HG02759 (cell line): Measurements from ENCODE around the gene GATA1.
"Not testable (repeated sequence)": the region's sequence is repeated elsewhere in the genome, so short reads cannot be mapped to it uniquely, and the experiment has no call there.

ENCODE experiments used
- ATAC-seq: cut with Tn5 transposase; IDR thresholded peaks from one replicate; pipeline ENCODE4 v1.9.1; 2021; ENCODE audit warnings: mild to moderate bottlenecking, moderate library complexity; ENCODE audit not compliant: unreplicated experiment

The GATA1 gene

GRCh38 chrX:48806081-48806480, 19.7 kb downstream of the GATA1 start:
- ATAC-seq = no peak

DNA sequence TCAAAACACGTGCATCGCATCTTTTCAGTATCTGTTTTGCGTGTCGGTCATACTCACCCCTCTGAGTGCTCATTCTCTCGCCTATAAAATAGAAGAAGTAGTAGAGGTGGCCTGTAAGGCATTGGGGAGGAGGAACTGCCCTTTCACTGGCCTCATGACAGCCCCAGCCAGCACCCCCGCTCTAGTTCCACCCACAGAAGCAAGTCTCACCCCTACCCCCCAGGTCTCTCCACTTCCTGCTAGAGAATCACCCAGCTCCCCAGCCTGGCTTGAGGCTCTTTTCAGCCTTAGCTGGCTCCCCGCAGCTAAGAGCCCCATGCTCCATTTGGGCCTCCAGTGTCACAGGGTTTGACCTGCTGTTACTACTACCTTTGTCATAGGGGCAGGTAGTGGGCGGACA, 27.3 kb downstream of the GATA1 start:
- no peak for ATAC-seq

DNA sequence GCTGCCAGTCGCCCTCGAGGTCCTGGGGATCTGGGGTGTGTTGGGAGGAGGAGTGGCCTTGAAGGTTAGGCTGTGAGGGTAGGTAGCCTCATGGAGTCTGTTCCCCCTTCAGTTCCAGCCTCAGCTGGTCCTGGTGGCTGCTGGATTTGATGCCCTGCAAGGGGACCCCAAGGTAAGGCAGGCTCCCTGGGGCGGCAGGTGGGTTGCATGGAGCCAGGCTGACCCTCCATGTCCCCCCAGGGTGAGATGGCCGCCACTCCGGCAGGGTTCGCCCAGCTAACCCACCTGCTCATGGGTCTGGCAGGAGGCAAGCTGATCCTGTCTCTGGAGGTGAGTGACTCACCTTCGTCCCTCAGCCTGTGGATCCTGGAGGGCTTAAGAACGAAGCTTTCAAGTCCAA, 28.3 kb downstream of the GATA1 start:
- no peak for ATAC-seq

- ATAC-seq = no peak
These were observed 28.9 kb downstream of the GATA1 start for GRCh38 chrX:48815266-48815665.

GRCh38 chrX:48816014-48816810, 29.8 kb downstream of the GATA1 start:
- ATAC-seq = no peak

DNA sequence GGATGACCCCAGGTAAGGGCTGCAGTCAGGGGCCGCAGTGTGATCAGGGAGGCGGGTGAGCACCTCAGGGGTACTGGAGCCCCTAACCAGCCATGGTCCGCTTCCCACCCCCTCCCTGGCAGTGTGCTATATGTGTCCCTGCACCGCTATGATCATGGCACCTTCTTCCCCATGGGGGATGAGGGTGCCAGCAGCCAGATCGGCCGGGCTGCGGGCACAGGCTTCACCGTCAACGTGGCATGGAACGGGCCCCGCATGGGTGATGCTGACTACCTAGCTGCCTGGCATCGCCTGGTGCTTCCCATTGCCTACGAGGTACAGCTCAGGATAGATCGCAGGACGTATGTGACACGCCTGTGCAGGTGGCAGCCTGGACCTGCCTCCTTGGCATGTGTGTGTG, 31.7 kb downstream of the GATA1 start:
- no peak for ATAC-seq

DNA sequence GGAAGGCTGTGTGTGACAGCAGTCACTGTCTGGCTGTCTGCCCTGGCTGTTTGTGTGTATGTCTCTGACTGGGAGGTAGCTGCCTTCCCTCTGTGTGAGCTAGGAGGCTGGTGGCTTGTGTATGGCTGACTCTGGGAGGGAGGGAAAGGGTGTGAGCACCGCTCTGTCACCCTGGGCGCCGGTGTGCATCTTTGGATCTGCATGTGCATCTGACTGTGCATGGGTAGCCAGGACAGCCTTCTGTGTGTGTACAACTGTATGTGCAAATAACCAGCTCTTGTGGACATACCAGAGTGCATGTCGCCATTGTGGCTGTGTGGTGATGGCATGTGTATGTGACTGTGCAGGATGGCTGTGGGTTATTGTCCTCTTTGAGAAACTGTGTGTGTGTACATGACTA, 32.5 kb downstream of the GATA1 start:
- no peak for ATAC-seq

GRCh38 chrX:48819394-48819793, 33.0 kb downstream of the GATA1 start:
- not testable (repeated sequence) for ATAC-seq

DNA sequence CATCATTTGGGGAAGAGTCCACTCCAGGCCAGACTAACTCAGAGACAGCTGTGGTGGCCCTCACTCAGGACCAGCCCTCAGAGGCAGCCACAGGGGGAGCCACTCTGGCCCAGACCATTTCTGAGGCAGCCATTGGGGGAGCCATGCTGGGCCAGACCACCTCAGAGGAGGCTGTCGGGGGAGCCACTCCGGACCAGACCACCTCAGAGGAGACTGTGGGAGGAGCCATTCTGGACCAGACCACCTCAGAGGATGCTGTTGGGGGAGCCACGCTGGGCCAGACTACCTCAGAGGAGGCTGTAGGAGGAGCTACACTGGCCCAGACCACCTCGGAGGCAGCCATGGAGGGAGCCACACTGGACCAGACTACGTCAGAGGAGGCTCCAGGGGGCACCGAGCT, 36.7 kb downstream of the GATA1 start:
- no peak for ATAC-seq

GRCh38 chrX:48824066-48824465, 37.7 kb downstream of the GATA1 start:
- ATAC-seq = no peak

- ATAC-seq = no peak
These were observed 39.9 kb downstream of the GATA1 start, which contains the start of gene ERAS for GRCh38 chrX:48826135-48826875. Gene ERAS, plus strand, starts transcription at chrX:48826513. Its CDS starts 2,611 bp downstream, at chrX:48829124.

GRCh38 chrX:48826876-48827653, 40.7 kb downstream of the GATA1 start:
- ATAC-seq = no peak

DNA sequence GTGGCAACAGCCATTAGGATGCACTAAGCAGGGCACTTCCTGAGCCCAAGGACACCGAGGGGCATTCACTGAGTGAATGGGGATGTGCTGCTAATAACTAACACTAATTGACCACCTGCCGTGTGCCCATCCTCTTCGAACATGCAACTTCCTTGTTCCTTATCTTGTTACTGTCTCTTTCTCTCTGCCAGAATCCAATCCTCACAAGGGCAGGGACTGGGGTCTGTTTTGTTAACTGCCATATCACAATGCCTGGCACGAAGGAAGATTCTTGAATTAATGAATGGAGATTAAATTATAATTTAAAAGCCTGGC, 41.2 kb downstream of the GATA1 start:
- ATAC-seq = no peak

DNA sequence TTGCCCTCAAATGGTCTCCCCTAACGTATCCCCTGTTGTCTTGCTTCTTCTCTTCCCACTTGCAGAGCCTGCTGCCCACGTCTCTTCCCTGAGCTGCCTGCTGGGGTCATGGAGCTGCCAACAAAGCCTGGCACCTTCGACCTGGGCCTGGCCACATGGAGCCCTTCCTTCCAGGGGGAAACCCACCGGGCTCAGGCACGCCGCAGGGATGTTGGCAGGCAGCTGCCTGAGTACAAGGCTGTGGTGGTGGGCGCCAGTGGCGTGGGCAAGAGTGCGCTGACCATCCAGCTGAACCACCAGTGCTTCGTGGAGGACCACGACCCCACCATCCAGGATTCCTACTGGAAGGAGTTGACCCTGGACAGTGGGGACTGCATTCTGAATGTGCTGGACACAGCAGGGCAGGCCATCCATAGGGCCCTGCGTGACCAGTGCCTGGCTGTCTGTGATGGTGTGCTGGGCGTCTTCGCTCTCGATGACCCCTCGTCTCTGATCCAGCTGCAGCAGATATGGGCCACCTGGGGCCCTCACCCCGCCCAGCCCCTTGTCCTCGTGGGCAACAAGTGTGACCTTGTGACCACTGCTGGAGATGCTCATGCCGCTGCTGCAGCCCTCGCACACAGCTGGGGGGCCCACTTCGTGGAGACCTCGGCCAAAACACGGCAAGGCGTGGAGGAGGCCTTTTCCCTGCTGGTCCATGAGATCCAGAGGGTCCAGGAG, 42.8 kb downstream of the GATA1 start:
- ATAC-seq = no peak

DNA sequence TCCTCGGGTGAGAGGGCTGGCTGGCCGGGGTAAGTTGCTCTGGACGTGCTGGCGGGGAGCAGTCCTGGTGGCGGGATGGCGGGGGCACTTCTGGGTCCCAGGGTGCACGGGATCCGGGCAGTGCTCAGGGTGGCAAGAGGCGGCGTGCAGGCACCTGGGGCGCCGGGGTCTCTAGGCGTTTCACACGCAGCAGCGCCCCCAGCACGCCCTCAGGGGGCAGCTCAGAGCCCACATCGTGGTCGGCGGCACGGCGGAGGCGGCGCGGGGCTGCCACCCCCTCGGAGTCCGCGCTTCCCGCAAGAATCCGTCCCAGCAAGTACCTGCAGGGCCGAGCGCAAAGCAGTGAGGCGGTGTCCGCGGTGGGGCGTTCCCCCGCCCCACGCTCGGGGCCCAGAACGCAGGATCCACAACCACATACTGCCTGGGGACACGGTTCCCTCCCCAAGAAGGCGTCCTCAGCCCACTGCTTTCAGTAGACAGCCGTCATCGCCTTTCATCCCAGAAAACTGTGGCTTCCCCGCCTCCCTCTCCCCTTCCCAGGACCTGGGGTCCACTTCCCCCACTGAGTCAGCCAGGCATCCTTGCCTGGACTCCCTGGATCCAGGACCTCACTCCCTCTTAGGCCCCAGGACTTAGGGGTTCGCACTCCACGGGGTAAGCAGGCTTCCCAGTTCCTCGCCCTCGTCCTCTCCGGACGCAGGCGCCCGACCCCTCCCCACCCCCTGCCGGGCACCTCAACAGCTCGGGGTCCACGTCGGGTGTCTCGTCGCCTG, 44.9 kb downstream of the GATA1 start:
- ATAC-seq = no peak

DNA sequence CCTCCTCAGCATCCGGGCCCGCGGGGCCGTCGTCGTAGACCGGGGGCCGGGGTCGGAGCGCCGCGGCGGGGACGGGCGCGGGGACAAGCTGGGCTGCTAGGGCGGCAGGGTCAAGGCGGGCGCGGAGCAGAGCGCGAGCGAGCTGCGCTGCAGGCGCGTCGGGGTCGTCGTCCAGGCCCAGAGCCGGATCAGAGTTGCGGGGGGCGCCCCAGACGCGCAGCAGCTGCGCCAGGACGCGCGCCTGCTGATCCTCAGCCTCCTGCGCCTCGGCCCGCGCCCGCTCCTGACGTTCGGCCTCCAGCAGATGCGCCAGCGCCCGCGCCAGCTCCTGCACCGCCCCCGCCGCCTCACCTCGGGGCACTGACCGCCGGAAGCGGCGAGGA, 45.5 kb downstream of the GATA1 start:
- no peak for ATAC-seq

DNA sequence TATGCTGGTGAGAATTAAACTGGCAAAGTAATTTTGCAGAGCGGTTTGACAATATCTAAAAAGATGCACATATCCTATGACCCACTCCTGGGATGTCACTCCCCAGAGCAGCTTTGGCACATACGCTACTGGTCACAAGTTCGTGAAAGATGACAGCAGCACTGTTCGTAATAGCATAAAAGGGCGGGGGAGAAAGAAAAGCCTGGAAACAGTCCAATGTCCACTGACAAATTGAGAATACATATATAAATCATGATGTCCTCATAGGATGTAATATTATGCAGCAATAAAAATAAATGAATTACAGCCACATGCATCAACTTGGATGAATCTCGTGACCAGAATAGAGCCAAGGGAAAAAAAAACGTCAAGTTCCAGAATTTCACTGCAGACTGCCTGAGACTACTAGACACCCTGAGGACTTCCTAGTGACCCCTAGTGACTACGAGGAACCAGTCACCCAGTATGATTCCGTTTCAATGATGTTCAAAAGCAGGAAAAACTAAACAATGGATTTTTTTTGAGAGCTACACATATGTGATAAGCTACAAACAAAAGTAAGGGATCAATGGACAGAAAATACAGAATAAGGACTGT, 47.2 kb downstream of the GATA1 start:
- ATAC-seq = no peak

DNA sequence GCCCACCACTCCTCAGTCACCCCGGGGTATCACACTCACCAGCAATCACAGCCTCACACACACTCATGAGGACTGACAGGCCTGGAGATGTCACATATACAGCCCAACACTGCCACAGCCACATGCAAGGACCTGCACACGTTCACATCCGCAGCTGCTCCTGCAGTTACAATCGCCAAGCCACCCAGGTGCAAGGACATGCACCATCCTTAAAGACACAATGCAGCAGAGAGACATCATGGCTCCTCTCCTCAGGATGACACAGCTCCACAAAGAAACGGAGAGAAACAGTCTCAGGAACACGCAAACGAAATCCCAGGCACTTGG, 48.0 kb downstream of the GATA1 start:
- no peak for ATAC-seq

DNA sequence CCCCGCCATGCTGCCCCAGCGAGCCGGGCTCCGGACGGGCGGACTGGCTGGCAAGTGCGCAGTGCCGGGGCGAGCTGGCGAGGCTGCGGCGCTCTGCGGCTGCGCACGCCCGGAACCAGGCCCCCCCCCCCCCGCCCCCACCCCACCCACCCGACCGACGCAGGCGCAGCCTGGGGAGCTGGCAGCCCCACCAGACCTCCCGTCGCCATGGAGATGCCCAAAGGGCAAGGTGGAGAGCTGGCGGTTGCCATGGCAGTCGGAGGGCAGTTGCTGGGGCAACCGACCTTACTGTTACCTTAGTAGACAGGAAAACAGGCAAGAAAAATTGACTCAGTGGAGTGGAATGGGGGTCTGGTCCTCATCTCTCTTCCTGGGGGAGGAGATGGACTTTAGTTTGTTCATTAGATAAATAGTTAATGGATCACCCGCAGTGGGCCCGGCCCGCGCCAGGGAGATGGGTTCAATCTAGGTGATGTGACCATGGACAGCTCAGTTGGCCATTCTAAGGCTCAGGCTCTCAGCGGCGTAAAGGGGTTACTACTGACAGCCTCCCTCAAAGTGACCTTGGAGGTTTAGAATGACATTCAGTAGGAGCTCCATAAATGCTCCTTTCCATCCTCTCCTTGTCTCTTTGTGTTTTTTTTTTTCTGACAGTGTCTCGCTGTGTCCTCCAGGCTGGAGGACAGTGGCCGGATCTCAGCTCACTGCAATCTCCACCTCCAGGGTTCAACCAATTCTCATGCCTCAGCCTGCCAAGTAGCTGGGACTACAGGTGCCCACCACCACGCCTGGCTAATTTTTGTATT, 49.3 kb downstream of the GATA1 start, which contains the start of gene PCSK1N:
PCSK1N (minus strand) TSS at position 87 of the 806 bp plus-strand sequence; CDS start at position 9, 78 bp downstream.
- no peak for ATAC-seq
